Activated CD4-positive, alpha-beta T cell treated with anti-CD3 and anti-CD28 coated beads, Interleukin-2, Interleukin-4, amounts not matched to agents 100 ng/mL and 50 ng/mL, durations not matched to agents 16 hours and 8 hours (primary cell): Measurements from ENCODE around the gene ENKD1.

Experiments
- DNase-seq: peaks from one replicate; pipeline ENCODE4 v3.0.0-alpha.2; 2020; ENCODE audit warnings: low spot score

Gene ENKD1

GRCh38 chr16:67678354-67679023 lies 11.9 kb upstream of the ENKD1 start:
- no peak for DNase-seq

GRCh38 chr16:67677712-67678111 lies 11.2 kb upstream of the ENKD1 start:
- no peak for DNase-seq

- no peak for DNase-seq
Measured at GRCh38 chr16:67676939-67677338, 10.4 kb upstream of the ENKD1 start.

- no peak for DNase-seq
Measured at GRCh38 chr16:67676516-67676915, 10.0 kb upstream of the ENKD1 start.

- DNase-seq: no peak
Measured at GRCh38 chr16:67675999-67676398, 9.4 kb upstream of the ENKD1 start.

GRCh38 chr16:67675579-67675935 lies 9.0 kb upstream of the ENKD1 start:
- no peak for DNase-seq

GRCh38 chr16:67674851-67675578 lies 8.5 kb upstream of the ENKD1 start:
- DNase-seq: no peak

GRCh38 chr16:67673712-67674580 lies 7.4 kb upstream of the ENKD1 start:
- DNase-seq: no peak

- DNase-seq: peak; percentile 42
Measured at GRCh38 chr16:67672739-67673662, 6.5 kb upstream of the ENKD1 start.

GRCh38 chr16:67672306-67672705 lies 5.8 kb upstream of the ENKD1 start:
- no peak for DNase-seq

GRCh38 chr16:67669499-67670101 lies 3.0 kb upstream of the ENKD1 start:
- no peak for DNase-seq

GRCh38 chr16:67668495-67669157 lies 2.1 kb upstream of the ENKD1 start:
- DNase-seq: no peak

- peak; percentile 86 for DNase-seq
Measured at GRCh38 chr16:67667817-67668494, 1.4 kb upstream of the ENKD1 start.

- no peak for DNase-seq
Measured at GRCh38 chr16:67667453-67667816, 885 bp upstream of the ENKD1 start.

GRCh38 chr16:67666032-67666551 lies 458 bp downstream of the ENKD1 start:
- no peak for DNase-seq

GRCh38 chr16:67665598-67665997 lies 952 bp downstream of the ENKD1 start:
- DNase-seq: no peak

GRCh38 chr16:67664871-67665270 lies 1.7 kb downstream of the ENKD1 start:
- DNase-seq: no peak

- no peak for DNase-seq
Measured at GRCh38 chr16:67664258-67664657, 2.3 kb downstream of the ENKD1 start.

GRCh38 chr16:67663877-67664222 lies 2.7 kb downstream of the ENKD1 start:
- no peak for DNase-seq
